GM12875 (cell line): ENCODE results near the gene CFTR.

Source experiments
- H3K4me3 ChIP-seq: one replicate; pipeline ENCODE4 v1.5.1; 2011; ENCODE audit warnings: low read depth, low read length, control low read depth
- CTCF ChIP-seq: IDR thresholded peaks from 2 replicates; pipeline ENCODE4 v1.5.1; 2011; ENCODE audit warnings: low read depth, mild to moderate bottlenecking, control low read depth, inconsistent platforms, low read length, moderate library complexity, borderline replicate concordance; ENCODE audit not compliant: insufficient read depth

CFTR gene

GRCh38 chr7:117479225-117480054 is at the start of gene CFTR:
Gene CFTR, plus strand, starts transcription at chr7:117480025. Its CDS starts 70 bp downstream, at chr7:117480095.
- TF ChIP-seq CTCF: no peak
- H3K4me3 ChIP-seq: no peak within 1 kb of the TSS

- H3K4me3 ChIP-seq: no peak overlapping the region
- TF ChIP-seq CTCF: no peak
These were observed 44.3 kb upstream of the CFTR start for GRCh38 chr7:117435475-117436043.

GRCh38 chr7:117444646-117445045 is 35.2 kb upstream of the CFTR start:
- no peak for TF ChIP-seq CTCF
- H3K4me3 ChIP-seq: no peak overlapping the region

GRCh38 chr7:117445206-117445605 is 34.6 kb upstream of the CFTR start:
- H3K4me3 ChIP-seq: no peak overlapping the region
- TF ChIP-seq CTCF: no peak

- H3K4me3 ChIP-seq: no peak overlapping the region
- no peak for TF ChIP-seq CTCF
These were observed 33.5 kb upstream of the CFTR start for GRCh38 chr7:117446220-117446815.

- no peak overlapping the region for H3K4me3 ChIP-seq
- no peak for TF ChIP-seq CTCF
These were observed 31.2 kb upstream of the CFTR start for GRCh38 chr7:117448655-117449054.
